HTR-8/SVneo (cell line): ENCODE results near the gene SMIM41.

Source experiments
- DNase-seq: peaks from one replicate; pipeline ENCODE4 v3.0.0; 2011; ENCODE audit warnings: low spot score, mixed read lengths; ENCODE audit not compliant: insufficient read length
- FAIRE-seq: peaks from 2 replicates; lab custom pipeline; 2011; peaks lifted over from hg19 to GRCh38; lab: Jason Lieb, UNC

SMIM41 gene

GRCh38 chr12:52062167-52063081 is 17.1 kb upstream of the SMIM41 start:
- DNase-seq (no peak), FAIRE-seq (no peak)

DNA sequence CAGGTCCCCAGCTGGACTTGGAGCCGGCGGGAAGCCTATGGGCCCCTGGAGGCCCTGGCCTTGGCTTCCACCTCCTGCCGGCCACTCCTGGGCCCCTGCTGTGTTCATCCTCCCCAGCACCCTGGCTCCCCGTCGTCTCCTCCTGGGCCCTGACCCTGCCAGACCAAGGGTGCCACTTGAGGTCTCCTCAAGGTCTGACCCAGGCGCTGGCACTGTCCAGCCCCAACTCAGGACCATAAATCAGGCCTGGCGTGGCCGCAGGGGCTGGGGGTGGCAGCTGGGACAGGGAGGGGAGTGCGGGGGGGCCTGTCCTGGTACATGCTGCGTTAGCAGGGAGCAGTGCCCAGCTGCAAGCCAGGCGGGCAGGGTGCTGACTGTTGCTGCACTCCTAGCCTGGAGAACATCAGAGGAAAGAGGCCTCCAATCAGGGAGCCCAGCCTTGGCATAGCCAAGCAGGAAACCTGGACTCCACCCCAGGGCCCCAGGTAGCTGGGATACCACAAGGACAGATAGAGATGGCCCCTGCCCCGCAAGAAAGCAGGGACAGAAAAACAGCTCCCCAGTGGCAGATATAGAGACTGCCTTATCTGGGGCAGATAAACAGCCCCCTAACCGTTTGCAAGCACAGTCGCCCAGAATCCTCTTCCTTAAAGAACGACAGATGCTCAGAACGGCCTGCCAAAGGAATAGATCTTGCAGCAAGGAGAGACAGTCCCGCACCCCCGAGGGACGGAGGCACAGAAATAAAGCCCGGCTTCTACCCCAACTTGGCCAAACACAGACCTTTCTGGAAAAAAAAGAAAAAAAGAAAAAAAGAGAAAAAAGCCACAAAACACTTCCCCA is 16.2 kb upstream of the SMIM41 start:
- FAIRE-seq: no peak
- no peak for DNase-seq

DNA sequence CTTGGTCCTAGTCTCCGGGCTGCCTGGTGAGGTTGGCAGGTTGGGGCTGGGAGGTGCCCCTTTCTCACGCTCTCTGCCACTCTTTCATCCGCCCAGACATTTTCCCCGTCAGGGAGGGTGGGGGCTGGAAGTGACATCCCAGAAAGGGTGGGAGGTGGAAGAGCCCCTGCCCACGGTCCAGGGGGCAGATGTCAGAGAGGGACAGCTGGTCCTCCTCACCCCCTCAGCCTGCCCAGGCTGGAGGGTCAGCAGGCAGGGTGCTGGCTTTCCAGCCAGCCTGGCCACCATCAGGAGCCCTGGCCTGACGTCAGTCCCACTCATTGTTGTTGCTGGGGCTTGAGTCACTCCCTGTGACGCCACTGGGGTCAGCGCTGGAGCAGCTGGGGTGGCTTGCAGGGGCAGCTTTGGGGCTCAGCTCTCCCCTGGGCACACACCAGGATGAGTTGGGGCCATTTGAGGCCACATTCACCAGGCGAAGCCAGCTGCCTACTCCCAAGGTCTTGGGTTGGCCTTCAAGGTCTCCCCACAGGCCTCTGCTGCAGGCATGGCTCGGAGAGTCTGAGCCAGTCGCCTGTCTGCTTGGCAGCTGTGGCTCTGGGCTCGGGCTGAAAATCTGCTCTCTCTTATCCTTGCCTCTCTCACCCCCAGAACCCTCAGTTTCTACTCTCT is 15.4 kb upstream of the SMIM41 start:
- FAIRE-seq: no peak
- DNase-seq: no peak

- DNase-seq (no peak), FAIRE-seq (no peak)
Observed at GRCh38 chr12:52066346-52067080, 13.0 kb upstream of the SMIM41 start.

DNA sequence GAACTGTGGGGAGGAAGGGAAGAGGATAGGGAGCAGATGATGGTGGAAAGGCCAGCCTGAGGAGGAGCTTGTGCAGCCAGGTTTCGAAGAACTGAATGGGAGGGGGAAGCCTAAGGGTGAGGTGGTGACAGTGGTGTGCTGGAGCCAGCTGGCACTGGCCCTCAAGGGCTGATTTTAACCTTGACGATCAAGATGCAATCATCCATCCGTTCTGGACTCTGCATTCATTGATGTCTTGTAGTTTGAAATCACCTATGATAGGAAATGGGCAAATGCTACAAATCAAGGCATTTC is 12.5 kb upstream of the SMIM41 start:
- no peak for FAIRE-seq

GRCh38 chr12:52069327-52070184 is 9.9 kb upstream of the SMIM41 start, which contains the start of gene ATG101:
ATG101 (plus strand) TSS chr12:52069978; CDS start chr12:52073651, 3,673 bp downstream.
- FAIRE-seq: peak; percentile 86
- DNase-seq: peak; percentile 90

More for the DNA sequence above, 12.5 kb upstream of the SMIM41 start:
- no peak for DNase-seq

DNA sequence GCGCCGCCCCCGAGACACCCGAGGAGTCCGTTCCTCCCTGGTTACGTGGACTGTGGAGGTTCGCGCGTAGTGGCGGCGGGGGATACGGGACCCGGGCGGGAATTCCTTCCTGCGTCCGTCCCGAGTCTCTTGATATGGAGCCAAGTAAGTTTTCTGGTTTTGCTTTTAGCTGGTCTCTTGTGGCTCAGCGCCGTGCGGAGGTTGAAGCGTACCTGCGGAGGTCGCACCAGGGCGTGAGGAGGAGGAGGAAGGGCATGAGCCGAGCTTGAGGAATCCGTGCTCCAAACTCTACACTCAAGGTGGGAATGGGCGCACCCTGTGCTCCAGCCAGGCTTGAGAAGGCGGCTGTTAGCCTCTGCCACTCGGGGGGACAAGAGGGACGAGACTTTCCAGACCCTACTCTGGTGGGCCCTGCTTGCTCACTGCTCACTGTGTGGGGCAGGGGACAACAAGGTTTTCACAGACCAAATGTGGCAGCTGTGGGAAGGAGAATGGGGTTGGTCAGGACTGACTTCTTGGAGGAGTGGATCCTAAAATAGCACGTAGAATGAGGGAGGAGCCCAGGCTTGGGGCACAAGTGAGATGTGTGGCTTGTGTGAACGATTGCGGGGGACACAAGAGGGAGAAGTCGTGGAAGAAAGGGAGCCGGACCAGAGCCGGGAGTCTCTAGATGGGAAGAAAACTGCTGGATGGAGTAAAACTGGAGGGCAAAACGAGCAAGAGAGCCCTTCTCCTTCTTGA is 9.1 kb upstream of the SMIM41 start:
- FAIRE-seq (no peak), DNase-seq (no peak)

GRCh38 chr12:52073531-52074381 is 5.7 kb upstream of the SMIM41 start:
- no peak for DNase-seq
- no peak for FAIRE-seq

GRCh38 chr12:52074971-52075724 is 4.4 kb upstream of the SMIM41 start:
- DNase-seq: no peak
- no peak for FAIRE-seq

GRCh38 chr12:52076811-52077210 is 2.7 kb upstream of the SMIM41 start:
- DNase-seq (no peak), FAIRE-seq (no peak)

- FAIRE-seq: no peak
- no peak for DNase-seq
Observed at GRCh38 chr12:52078276-52078675, 1.2 kb upstream of the SMIM41 start.

DNA sequence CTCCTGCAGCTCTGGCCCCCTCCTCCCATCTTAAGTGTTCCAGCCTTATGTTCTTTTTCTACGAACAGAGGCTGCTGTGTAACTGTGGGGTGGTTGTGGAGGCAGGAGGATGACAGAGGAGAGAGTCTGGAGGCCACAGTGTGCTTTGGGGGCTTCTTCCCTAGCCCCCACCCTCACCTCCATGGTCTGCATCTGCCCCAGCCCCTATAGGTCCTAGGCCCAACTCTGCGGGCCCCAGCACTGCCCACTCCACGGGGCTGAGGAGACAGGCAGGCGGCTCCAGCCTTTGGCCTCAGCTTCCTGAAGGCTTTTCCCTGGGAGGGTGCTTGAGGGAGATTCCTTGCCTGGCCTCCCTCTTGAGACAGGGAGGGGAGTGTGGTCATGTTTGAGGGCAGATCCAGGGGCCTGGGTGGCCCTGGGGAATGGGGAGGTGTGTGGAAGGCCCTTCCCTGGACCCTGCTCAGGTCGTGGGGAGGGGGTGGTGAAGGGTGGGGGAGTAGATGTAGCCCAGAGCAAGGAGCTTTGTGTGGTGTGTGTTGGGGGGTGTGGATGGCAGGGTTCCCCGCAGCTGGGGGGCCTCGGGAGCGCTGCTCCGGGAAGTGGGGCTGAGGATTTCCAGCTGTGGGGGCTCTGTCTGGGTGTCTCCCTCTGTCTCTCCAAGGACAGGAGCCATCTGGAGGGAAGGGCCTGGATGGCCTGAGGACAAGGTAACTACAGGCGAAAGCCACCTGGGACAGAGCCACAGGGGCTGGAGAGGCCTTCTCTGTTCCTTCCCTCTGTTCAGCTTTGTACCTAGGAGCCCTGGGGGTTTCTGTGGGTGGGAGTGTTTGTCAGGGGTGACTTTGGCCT is 1.1 kb downstream of the SMIM41 start:
- no peak for FAIRE-seq
- no peak for DNase-seq

DNA sequence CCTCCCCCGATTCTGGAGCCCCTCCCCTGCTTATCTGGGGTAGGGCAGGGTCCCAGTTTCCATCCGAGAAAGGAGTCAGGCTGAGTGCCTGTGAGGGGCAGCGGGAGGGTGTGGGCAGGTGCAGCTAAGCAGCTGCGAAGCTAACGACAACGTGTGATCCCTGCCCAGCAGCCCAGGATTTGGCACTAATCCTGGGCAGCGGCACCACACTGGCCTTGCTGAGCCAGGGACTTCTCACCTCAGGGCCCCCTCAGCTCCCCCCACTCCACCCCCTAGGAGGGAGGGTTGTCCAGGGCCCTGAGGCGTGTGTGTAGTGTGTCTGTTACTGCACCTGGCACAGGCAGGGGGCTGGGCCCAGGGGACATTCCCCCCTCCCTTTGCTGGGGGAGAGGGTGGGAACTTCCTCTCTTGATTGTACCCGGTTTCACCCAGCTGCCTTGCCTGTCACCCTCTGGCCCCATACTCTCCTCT is 1.8 kb downstream of the SMIM41 start:
- FAIRE-seq (no peak), DNase-seq (no peak)

DNA sequence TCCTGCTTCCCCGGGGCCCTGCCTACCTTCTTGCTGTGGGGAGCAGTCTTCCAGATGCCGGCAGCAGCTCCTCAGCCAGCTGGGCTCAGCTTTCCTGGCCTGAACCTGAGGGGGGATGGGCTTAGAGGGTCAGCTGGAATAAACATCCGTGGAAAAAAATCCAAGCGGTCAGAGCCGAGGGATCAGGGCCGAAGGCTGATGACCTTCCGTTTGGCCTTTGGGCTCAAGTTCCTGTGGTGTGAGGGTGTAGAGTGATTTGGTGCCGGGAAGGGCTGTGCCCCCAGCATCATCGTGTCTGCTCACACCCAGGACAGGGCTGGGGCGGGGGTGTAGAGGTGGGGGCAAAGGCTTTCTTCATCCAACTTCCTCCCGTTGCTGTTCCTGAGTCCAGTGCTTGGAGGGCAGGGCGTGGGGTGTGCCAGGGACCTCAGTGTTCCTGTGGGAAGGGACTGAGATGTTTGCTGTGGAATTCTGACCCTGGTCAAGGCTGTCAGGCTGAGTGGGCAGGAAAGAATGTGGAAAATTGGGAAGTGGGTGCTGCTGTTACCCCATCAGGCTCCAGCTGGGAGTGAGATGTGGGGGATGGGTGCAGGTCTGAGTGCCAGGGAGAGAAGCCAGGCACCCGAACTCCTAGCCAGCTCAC is 2.6 kb downstream of the SMIM41 start:
- no peak for FAIRE-seq
- DNase-seq: no peak

GRCh38 chr12:52082669-52082987 is 3.1 kb downstream of the SMIM41 start:
- DNase-seq (no peak), FAIRE-seq (no peak)
